AG09319 (cell line): Measurements from ENCODE around the gene MSGN1.

Experiments
- DNase-seq: peaks from one replicate; pipeline ENCODE4 v3.0.0-alpha.2; 2010; ENCODE audit warnings: low read depth; ENCODE audit errors: extremely low read depth
- TF ChIP-seq, protein P1 (sequence below): IDR thresholded peaks from 2 replicates; pipeline ENCODE4 v1.5.1; 2011; ENCODE audit warnings: low read depth, mild to moderate bottlenecking, inconsistent platforms, low read length, moderate library complexity

Gene MSGN1

DNA sequence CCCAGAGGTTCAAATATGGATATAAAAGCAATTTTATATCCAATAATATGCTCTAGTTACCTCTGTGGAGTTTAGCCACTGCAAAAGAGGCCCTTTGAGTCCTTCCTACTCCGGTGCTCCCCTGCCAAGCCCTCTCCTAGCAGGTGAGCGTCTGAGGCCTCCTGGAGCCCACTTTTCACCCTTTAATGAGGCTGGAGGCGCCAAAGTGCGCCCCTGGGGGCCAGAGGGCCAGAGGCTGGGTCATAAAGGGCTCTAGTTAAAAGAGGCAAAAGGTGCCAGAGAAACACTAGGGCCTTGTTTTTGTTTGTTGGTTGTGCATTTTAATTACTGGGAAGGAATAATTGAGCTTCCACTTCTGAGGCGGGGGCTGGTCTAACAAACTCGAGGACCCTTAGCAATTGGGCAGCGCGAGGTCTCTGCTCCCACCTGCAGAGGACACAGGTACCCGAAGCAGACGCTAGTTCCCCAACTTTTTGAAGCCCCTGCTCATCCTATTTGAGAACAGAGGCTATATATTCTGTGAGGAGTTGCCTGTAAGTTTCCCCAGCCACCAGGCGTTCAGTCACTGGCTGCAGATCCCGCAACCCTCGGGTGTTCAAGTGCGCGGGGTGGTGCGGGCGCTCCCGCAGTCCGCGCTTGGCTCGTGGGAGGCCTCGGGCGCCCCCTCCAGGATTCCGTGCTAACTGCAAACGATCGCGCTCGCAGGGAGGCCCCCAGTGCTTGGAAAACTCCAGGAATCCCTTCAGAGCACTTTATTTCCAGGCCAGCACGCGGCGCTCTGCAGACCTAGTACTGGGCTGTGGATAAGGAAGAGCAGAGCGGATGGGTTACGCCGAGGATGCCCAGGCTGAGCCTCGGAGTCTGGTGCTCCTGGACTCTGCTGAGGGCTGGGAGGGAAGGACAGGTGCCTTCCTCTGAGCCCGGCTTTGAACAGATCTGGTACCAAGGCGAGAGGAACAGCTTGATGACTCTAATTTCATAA is 14.1 kb downstream of the MSGN1 start:
- peak; percentile 14 for DNase-seq
- TF ChIP-seq, protein P1, sequence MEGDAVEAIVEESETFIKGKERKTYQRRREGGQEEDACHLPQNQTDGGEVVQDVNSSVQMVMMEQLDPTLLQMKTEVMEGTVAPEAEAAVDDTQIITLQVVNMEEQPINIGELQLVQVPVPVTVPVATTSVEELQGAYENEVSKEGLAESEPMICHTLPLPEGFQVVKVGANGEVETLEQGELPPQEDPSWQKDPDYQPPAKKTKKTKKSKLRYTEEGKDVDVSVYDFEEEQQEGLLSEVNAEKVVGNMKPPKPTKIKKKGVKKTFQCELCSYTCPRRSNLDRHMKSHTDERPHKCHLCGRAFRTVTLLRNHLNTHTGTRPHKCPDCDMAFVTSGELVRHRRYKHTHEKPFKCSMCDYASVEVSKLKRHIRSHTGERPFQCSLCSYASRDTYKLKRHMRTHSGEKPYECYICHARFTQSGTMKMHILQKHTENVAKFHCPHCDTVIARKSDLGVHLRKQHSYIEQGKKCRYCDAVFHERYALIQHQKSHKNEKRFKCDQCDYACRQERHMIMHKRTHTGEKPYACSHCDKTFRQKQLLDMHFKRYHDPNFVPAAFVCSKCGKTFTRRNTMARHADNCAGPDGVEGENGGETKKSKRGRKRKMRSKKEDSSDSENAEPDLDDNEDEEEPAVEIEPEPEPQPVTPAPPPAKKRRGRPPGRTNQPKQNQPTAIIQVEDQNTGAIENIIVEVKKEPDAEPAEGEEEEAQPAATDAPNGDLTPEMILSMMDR, result peak; percentile 92

- DNase-seq, result no peak
- TF ChIP-seq, protein P1, result no peak
Observed at GRCh38 chr2:17835516-17835915, 19.3 kb downstream of the MSGN1 start.

GRCh38 chr2:17839959-17840358 is 23.7 kb downstream of the MSGN1 start:
- TF ChIP-seq, protein P1, result no peak

DNA sequence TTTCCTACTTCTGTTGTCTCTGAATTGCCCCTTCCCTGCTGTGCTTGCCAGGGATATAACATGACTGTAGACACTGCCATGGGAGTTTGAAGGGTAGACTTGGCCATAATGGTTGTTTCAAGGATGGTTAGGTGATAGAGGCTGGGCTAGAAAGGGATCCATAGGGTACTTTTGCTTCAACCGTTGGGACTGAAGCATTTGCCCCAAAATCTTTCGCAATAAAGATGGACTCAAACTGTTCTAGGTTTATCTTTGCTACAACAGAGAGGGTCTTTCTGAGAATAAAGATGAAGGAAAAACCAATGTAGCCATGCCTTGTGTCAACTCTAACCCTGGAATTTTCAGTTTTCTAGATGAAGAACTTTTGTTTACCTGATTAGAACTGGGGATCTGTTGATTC is 27.2 kb downstream of the MSGN1 start:
- DNase-seq, result no peak
- TF ChIP-seq, protein P1, result no peak

More at GRCh38 chr2:17839959-17840358, 23.7 kb downstream of the MSGN1 start:
- DNase-seq, result no peak

DNA sequence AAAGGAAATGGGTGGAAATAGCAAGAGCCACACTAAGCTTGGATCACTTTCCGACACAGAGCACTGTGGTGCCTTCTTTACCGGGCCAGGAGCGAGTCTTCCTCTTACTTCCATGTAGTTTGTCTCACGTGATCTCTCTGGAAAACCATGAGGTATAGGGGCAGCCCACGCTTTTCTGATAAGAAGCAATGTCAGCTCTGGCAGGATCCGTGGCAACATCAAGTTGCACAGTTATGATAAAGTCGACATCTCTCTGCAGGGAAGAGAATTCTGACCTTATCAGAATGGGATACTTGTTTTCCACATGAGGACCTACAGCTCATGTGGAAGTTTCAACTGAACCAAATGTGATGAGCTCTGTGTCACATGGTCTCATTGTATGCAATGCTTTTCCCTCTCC is 29.5 kb downstream of the MSGN1 start:
- no peak for DNase-seq
- TF ChIP-seq, protein P1, result no peak

- TF ChIP-seq, protein P1, result no peak
- no peak for DNase-seq
Observed at GRCh38 chr2:17846676-17847075, 30.4 kb downstream of the MSGN1 start.

DNA sequence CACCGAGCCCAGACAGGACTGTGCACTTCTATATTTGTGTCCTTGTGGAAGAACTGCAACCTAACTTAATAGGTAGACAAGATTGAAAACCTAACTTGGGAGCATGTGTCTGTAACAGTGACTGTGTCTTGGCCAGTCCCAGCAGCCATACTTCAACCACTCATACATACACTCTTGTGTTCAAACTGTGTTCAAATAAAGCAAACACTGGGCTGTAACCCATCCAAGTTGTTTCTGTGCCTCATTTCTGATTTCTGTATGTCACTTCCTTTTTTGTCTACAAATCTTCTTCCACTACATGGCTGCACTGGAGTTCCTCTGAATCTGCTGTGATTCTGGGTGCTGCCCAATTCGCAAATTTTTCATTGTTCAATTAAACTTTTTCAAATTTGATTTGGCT is 31.0 kb downstream of the MSGN1 start:
- DNase-seq, result no peak
- TF ChIP-seq, protein P1, result no peak
